ENCODE data around the gene SLC35F1. TPM values are rescaled to one million over a fixed set of nuclear protein-coding genes. Genes with fewer than 3 reads are reported as not detected.
A peak's percentile ranks its signal among the peaks of the same experiment; 100 is the strongest.

Gene SLC35F1
- total RNA-seq, 1 experiment from 2014 or later = 10.1 TPM

- no peaks in the 10 kb centered on the region for H3K36me3 ChIP-seq (replicated peaks; ENCODE audit: control insufficient read depth, insufficient read depth, low read length)
- peaks cover 14% of the 10 kb centered on the region; the same call in 1 of the 2 replicates for H3K27me3 ChIP-seq (ENCODE audit: control insufficient read depth, insufficient read depth, low read length)
- DNase-seq = no peak
Measured at GRCh38 chr6:117915846-117916245, 8.8 kb downstream of the SLC35F1 start.

GRCh38 chr6:117916483-117916882, 9.4 kb downstream of the SLC35F1 start:
- Histone ChIP-seq H3K4me3 (ENCODE audit: insufficient read depth, low read depth, low read length) (no peak overlapping the region), H3K27me3 (ENCODE audit: control insufficient read depth, insufficient read depth, low read length) (peaks cover 14% of the 10 kb centered on the region; the same call in 1 of the 2 replicates), H3K36me3 (replicated peaks; ENCODE audit: control insufficient read depth, insufficient read depth, low read length) (no peaks in the 10 kb centered on the region)
- DNase-seq = no peak

More at GRCh38 chr6:117915846-117916245, 8.8 kb downstream of the SLC35F1 start:
- no peak overlapping the region for H3K4me3 ChIP-seq (ENCODE audit: insufficient read depth, low read depth, low read length)

- Histone ChIP-seq H3K27me3 (ENCODE audit: control insufficient read depth, insufficient read depth, low read length) (peaks cover 14% of the 10 kb centered on the region; the same call in 1 of the 2 replicates), H3K4me3 (ENCODE audit: insufficient read depth, low read depth, low read length) (no peak overlapping the region), H3K36me3 (replicated peaks; ENCODE audit: control insufficient read depth, insufficient read depth, low read length) (no peaks in the 10 kb centered on the region)
- no peak for DNase-seq
Measured at GRCh38 chr6:117917176-117917575, 10.1 kb downstream of the SLC35F1 start.

- H3K4me3 ChIP-seq (ENCODE audit: insufficient read depth, low read depth, low read length) = no peak overlapping the region
- no peaks in the 10 kb centered on the region for H3K36me3 ChIP-seq (replicated peaks; ENCODE audit: control insufficient read depth, insufficient read depth, low read length)
- no peak for DNase-seq
- H3K27me3 ChIP-seq (ENCODE audit: control insufficient read depth, insufficient read depth, low read length) = peaks cover 14% of the 10 kb centered on the region; the same call in 1 of the 2 replicates
Measured at GRCh38 chr6:117918454-117918853, 11.4 kb downstream of the SLC35F1 start.

- no peak for DNase-seq
- Histone ChIP-seq H3K4me3 (ENCODE audit: insufficient read depth, low read depth, low read length) (no peak overlapping the region), H3K27me3 (ENCODE audit: control insufficient read depth, insufficient read depth, low read length) (peaks cover 14% of the 10 kb centered on the region; the same call in 1 of the 2 replicates), H3K36me3 (replicated peaks; ENCODE audit: control insufficient read depth, insufficient read depth, low read length) (no peaks in the 10 kb centered on the region; the same call in 1 of the 2 replicates)
Measured at GRCh38 chr6:117919275-117919674, 12.2 kb downstream of the SLC35F1 start.

GRCh38 chr6:117919775-117920729, 13.0 kb downstream of the SLC35F1 start:
- DNase-seq = peak; percentile 73
- no peaks in the 10 kb centered on the region; the same call in 1 of the 2 replicates for H3K36me3 ChIP-seq (replicated peaks; ENCODE audit: control insufficient read depth, insufficient read depth, low read length)
- peaks cover 14% of the 10 kb centered on the region; the same call in 1 of the 2 replicates for H3K27me3 ChIP-seq (ENCODE audit: control insufficient read depth, insufficient read depth, low read length)
- H3K4me3 ChIP-seq (ENCODE audit: insufficient read depth, low read depth, low read length) = peak overlapping the region; percentile 42

- no peak for DNase-seq
- Histone ChIP-seq H3K27me3 (ENCODE audit: control insufficient read depth, insufficient read depth, low read length) (peaks cover 3% of the 10 kb centered on the region; the same call in 1 of the 2 replicates), H3K4me3 (ENCODE audit: insufficient read depth, low read depth, low read length) (no peak overlapping the region), H3K36me3 (replicated peaks; ENCODE audit: control insufficient read depth, insufficient read depth, low read length) (no peaks in the 10 kb centered on the region; the same call in 1 of the 2 replicates)
Measured at GRCh38 chr6:117924690-117925089, 17.6 kb downstream of the SLC35F1 start.

GRCh38 chr6:117927866-117928265, 20.8 kb downstream of the SLC35F1 start:
- Histone ChIP-seq H3K36me3 (replicated peaks; ENCODE audit: control insufficient read depth, insufficient read depth, low read length) (no peaks in the 10 kb centered on the region; the same call in 1 of the 2 replicates), H3K27me3 (ENCODE audit: control insufficient read depth, insufficient read depth, low read length) (no peaks in the 10 kb centered on the region), H3K4me3 (ENCODE audit: insufficient read depth, low read depth, low read length) (no peak overlapping the region)
- DNase-seq = no peak

GRCh38 chr6:117928833-117929232, 21.8 kb downstream of the SLC35F1 start:
- no peak overlapping the region for H3K4me3 ChIP-seq (ENCODE audit: insufficient read depth, low read depth, low read length)
- no peaks in the 10 kb centered on the region for H3K27me3 ChIP-seq (ENCODE audit: control insufficient read depth, insufficient read depth, low read length)
- DNase-seq = no peak

GRCh38 chr6:117929501-117929900, 22.4 kb downstream of the SLC35F1 start:
- no peak for DNase-seq
- Histone ChIP-seq H3K4me3 (ENCODE audit: insufficient read depth, low read depth, low read length) (no peak overlapping the region), H3K27me3 (ENCODE audit: control insufficient read depth, insufficient read depth, low read length) (no peaks in the 10 kb centered on the region), H3K36me3 (replicated peaks; ENCODE audit: control insufficient read depth, insufficient read depth, low read length) (no peaks in the 10 kb centered on the region)

More at GRCh38 chr6:117928833-117929232, 21.8 kb downstream of the SLC35F1 start:
- H3K36me3 ChIP-seq (replicated peaks; ENCODE audit: control insufficient read depth, insufficient read depth, low read length) = no peaks in the 10 kb centered on the region

- no peaks in the 10 kb centered on the region for H3K27me3 ChIP-seq (ENCODE audit: control insufficient read depth, insufficient read depth, low read length)
- DNase-seq = no peak
- H3K4me3 ChIP-seq (ENCODE audit: insufficient read depth, low read depth, low read length) = no peak overlapping the region
Measured at GRCh38 chr6:117930645-117931044, 23.6 kb downstream of the SLC35F1 start.

GRCh38 chr6:117932001-117932400, 24.9 kb downstream of the SLC35F1 start:
- no peaks in the 10 kb centered on the region for H3K36me3 ChIP-seq (replicated peaks; ENCODE audit: control insufficient read depth, insufficient read depth, low read length)
- H3K27me3 ChIP-seq (ENCODE audit: control insufficient read depth, insufficient read depth, low read length) = no peaks in the 10 kb centered on the region
- no peak for DNase-seq
- H3K4me3 ChIP-seq (ENCODE audit: insufficient read depth, low read depth, low read length) = no peak overlapping the region

More at GRCh38 chr6:117930645-117931044, 23.6 kb downstream of the SLC35F1 start:
- no peaks in the 10 kb centered on the region for H3K36me3 ChIP-seq (replicated peaks; ENCODE audit: control insufficient read depth, insufficient read depth, low read length)

- DNase-seq = no peak
- H3K4me3 ChIP-seq (ENCODE audit: insufficient read depth, low read depth, low read length) = no peak overlapping the region
Measured at GRCh38 chr6:117932676-117933075, 25.6 kb downstream of the SLC35F1 start.

GRCh38 chr6:117933471-117933870, 26.4 kb downstream of the SLC35F1 start:
- H3K4me3 ChIP-seq (ENCODE audit: insufficient read depth, low read depth, low read length) = no peak overlapping the region
- DNase-seq = no peak
- H3K36me3 ChIP-seq (replicated peaks; ENCODE audit: control insufficient read depth, insufficient read depth, low read length) = no peaks in the 10 kb centered on the region
- no peaks in the 10 kb centered on the region for H3K27me3 ChIP-seq (ENCODE audit: control insufficient read depth, insufficient read depth, low read length)

More at GRCh38 chr6:117932676-117933075, 25.6 kb downstream of the SLC35F1 start:
- no peaks in the 10 kb centered on the region for H3K36me3 ChIP-seq (replicated peaks; ENCODE audit: control insufficient read depth, insufficient read depth, low read length)
- H3K27me3 ChIP-seq (ENCODE audit: control insufficient read depth, insufficient read depth, low read length) = no peaks in the 10 kb centered on the region
